Pons (tissue), 1 donor: ENCODE results near the gene ITGA5.

Source experiments
- DNase-seq: peaks from one replicate; pipeline ENCODE4 v3.0.0-alpha.2; 2016; ENCODE audit warnings: low spot score

ITGA5 gene

GRCh38 chr12:54419088-54419887 is at the start of gene ITGA5:
ITGA5 (minus strand) TSS chr12:54419266; CDS start chr12:54419198, 68 bp downstream.
- DNase-seq = no peak

- DNase-seq = no peak
Observed at GRCh38 chr12:54465857-54466523, 46.9 kb upstream of the ITGA5 start.

GRCh38 chr12:54463484-54463883 is 44.4 kb upstream of the ITGA5 start:
- no peak for DNase-seq

- no peak for DNase-seq
Observed at GRCh38 chr12:54463034-54463433, 44.0 kb upstream of the ITGA5 start.

- DNase-seq = peak; percentile 14
Observed at GRCh38 chr12:54460317-54460923, 41.4 kb upstream of the ITGA5 start.

GRCh38 chr12:54459355-54459754 is 40.3 kb upstream of the ITGA5 start:
- no peak for DNase-seq

GRCh38 chr12:54455760-54456469 is 36.8 kb upstream of the ITGA5 start:
- no peak for DNase-seq

- DNase-seq = no peak
Observed at GRCh38 chr12:54452628-54453027, 33.6 kb upstream of the ITGA5 start.

- DNase-seq = no peak
Observed at GRCh38 chr12:54448344-54448743, 29.3 kb upstream of the ITGA5 start.

- no peak for DNase-seq
Observed at GRCh38 chr12:54447917-54448316, 28.9 kb upstream of the ITGA5 start.

GRCh38 chr12:54444206-54444605 is 25.1 kb upstream of the ITGA5 start:
- no peak for DNase-seq

GRCh38 chr12:54443446-54443845 is 24.4 kb upstream of the ITGA5 start:
- no peak for DNase-seq

GRCh38 chr12:54442961-54443360 is 23.9 kb upstream of the ITGA5 start:
- no peak for DNase-seq

GRCh38 chr12:54442099-54442498 is 23.0 kb upstream of the ITGA5 start:
- no peak for DNase-seq

GRCh38 chr12:54439521-54440255 is 20.6 kb upstream of the ITGA5 start:
- DNase-seq = peak; percentile 82

GRCh38 chr12:54439096-54439495 is 20.0 kb upstream of the ITGA5 start:
- DNase-seq = no peak

- no peak for DNase-seq
Observed at GRCh38 chr12:54438517-54438916, 19.5 kb upstream of the ITGA5 start.

- no peak for DNase-seq
Observed at GRCh38 chr12:54437697-54438096, 18.6 kb upstream of the ITGA5 start.

- DNase-seq = no peak
Observed at GRCh38 chr12:54437243-54437642, 18.2 kb upstream of the ITGA5 start.

- no peak for DNase-seq
Observed at GRCh38 chr12:54432815-54433164, 13.7 kb upstream of the ITGA5 start.

- DNase-seq = no peak
Observed at GRCh38 chr12:54431911-54432814, 13.1 kb upstream of the ITGA5 start.
